Stomach (tissue), 4 donors: ENCODE measurements around the gene LRRC49.

Experiments used
- CTCF ChIP-seq, 7 experiments: fragments of 450-650 bp in 4 of 7; fragments of 200-600 bp in 3 of 7; sonication (generic) in 3 of 7; IDR thresholded peaks; one replicate each; pipeline ENCODE4 v1.5.1; 2016 to 2019; ENCODE audit warnings: antibody characterized with exemption in 7 of 7, control low read depth in 2 of 7, mild to moderate bottlenecking in 1 of 7
- EP300 ChIP-seq: sonication (generic); formaldehyde crosslinking; IDR thresholded peaks from one replicate; pipeline ENCODE4 v1.6.1; 2017; ENCODE audit warnings: antibody characterized with exemption
- POLR2A ChIP-seq, 4 donors: fragments of 450-650 bp; IDR thresholded peaks; one replicate each; pipeline ENCODE4 v1.6.1; 2016; ENCODE audit warnings: antibody characterized with exemption in 4 of 4, control low read depth in 2 of 4, mild to moderate bottlenecking in 1 of 4, moderate library complexity in 1 of 4
- POLR2AphosphoS5 ChIP-seq, 3 donors: sonication (generic); formaldehyde crosslinking; IDR thresholded peaks; one replicate each; pipeline ENCODE4 v1.6.1; 2016; ENCODE audit warnings: antibody characterized with exemption in 3 of 3

GRCh38 chr15:70912187-70912586 is 19.6 kb downstream of the LRRC49 start:
- no peak for TF ChIP-seq CTCF (IDR thresholded peaks at IDR 0.05)
- no peak for TF ChIP-seq POLR2AphosphoS5 (IDR thresholded peaks at IDR 0.05)
- no peak for TF ChIP-seq POLR2A (IDR thresholded peaks at IDR 0.05)
- TF ChIP-seq EP300 = no peak
